Uterus (tissue), 4 donors: ENCODE results near the gene IL1RAPL2. TPM values are rescaled to one million over a fixed set of nuclear protein-coding genes. Genes with fewer than 3 reads are reported as not detected.

ENCODE experiments used
- DNase-seq, 2 donors: peaks; one replicate each; pipeline ENCODE4 v3.0.0-alpha.2; 2019 to 2020
- H3K27ac ChIP-seq, 2 donors: fragments of 200-600 bp; sonication (generic); 1 replicate in 1 of 2; 2 replicates in 1 of 2; pipeline ENCODE4 v1.5.1; 2016 to 2018
- H3K27me3 ChIP-seq, 2 donors: fragments of 200-600 bp; sonication (generic); one replicate each; pipeline ENCODE4 v1.5.1; 2018 to 2019; ENCODE audit warnings: control low read depth in 1 of 2
- H3K36me3 ChIP-seq, 2 donors: fragments of 200-600 bp; sonication (generic); one replicate each; pipeline ENCODE4 v1.5.1; 2019; ENCODE audit warnings: control low read depth in 1 of 2
- H3K4me1 ChIP-seq, 2 donors: fragments of 200-600 bp; sonication (generic); one replicate each; pipeline ENCODE4 v1.5.1; 2018 to 2019; ENCODE audit warnings: control low read depth in 1 of 2
- H3K4me3 ChIP-seq, 2 donors: fragments of 200-600 bp; sonication (generic); 1 replicate in 1 of 2; 2 replicates in 1 of 2; pipeline ENCODE4 v1.5.1; 2018 to 2019; ENCODE audit warnings: mild to moderate bottlenecking in 1 of 2
- H3K9me3 ChIP-seq, 2 donors: fragments of 200-600 bp; sonication (generic); one replicate each; pipeline ENCODE4 v1.5.1; 2019; ENCODE audit warnings: control low read depth in 1 of 2
- POLR2A ChIP-seq, 2 donors: fragments of 450-650 bp; IDR thresholded peaks; one replicate each; pipeline ENCODE4 v1.6.1; 2016; ENCODE audit warnings: antibody characterized with exemption in 2 of 2, mild to moderate bottlenecking in 1 of 2, moderate library complexity in 1 of 2
- intact Hi-C: fragments of 100-400 bp; cut with DNase I; formaldehyde crosslinking; loops from one replicate; pipeline ENCODE4 v1.15.1; 2023; ENCODE audit warnings: low total_unique reads
- total RNA-seq, 4 donors: library from RNA; depleted of rRNA in 3 of 4; stranded (reverse); fragments of >200 nt in 3 of 4; gene quantifications; one replicate each; pipeline versions ENCODE4 v1.1.0 to v1.2.4, GENCODE V29; 2014 to 2023
- TF ChIP-seq, protein P1 (sequence below), 4 experiments: fragments of 200-600 bp in 2 of 4; fragments of 450-650 bp in 2 of 4; sonication (generic) in 2 of 4; IDR thresholded peaks; one replicate each; pipeline ENCODE4 v1.5.1; 2016 to 2019; ENCODE audit warnings: antibody characterized with exemption in 4 of 4, mild to moderate bottlenecking in 2 of 4, moderate library complexity in 1 of 4
- donor health status: DM: yes; HTN: yes; CAD: no.

Gene IL1RAPL2
- total RNA-seq, 4 donors from 2014 or later: 2.1 TPM; not detected in 3

DNA sequence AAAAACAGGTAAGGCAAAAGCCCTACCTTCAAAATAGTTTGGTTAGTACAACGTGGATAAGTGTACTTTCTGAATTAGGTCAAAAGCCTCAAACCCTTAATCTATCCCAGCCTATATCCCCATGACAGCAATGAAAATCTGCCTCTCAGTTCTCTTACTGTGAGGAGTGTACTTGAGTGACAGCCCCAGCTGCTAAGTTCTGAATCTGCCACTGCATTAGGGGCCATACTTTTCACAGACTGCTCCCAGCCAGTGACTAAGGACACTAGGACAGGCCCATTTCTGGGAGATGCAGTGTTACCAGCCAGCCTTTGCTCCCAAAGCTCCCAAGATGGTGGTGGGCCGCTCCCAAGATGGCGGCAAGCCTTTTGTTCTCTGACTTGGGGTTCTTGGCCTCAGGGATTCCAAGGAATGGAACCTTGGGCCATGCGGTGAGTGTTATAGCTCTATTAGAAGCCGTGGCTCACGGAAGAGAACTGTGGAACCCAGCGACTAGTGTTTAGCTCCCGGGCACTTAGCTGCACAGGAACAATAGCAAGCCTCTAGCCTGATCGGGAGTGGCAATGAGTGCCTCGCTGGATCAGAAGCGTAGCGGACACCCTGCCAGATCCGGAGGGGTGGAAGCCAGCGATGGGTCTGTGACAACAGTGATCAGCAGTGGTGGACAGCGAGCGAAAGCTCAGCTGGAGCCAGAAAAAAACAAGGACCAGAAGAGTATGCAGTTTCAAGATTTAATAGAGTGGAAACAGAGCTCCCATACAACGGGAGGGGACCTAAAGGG, 1080.8 kb downstream of the IL1RAPL2 start:
- no peaks in the 10 kb centered on the region for H3K9me3 ChIP-seq
- no peak overlapping the region for H3K4me3 ChIP-seq
- H3K27ac ChIP-seq: no peak overlapping the region
- intact Hi-C loops: no loop called here
- H3K27me3 ChIP-seq: no peaks in the 10 kb centered on the region
- H3K36me3 ChIP-seq: no peaks in the 10 kb centered on the region
- no peak for DNase-seq
- TF ChIP-seq, protein P1, sequence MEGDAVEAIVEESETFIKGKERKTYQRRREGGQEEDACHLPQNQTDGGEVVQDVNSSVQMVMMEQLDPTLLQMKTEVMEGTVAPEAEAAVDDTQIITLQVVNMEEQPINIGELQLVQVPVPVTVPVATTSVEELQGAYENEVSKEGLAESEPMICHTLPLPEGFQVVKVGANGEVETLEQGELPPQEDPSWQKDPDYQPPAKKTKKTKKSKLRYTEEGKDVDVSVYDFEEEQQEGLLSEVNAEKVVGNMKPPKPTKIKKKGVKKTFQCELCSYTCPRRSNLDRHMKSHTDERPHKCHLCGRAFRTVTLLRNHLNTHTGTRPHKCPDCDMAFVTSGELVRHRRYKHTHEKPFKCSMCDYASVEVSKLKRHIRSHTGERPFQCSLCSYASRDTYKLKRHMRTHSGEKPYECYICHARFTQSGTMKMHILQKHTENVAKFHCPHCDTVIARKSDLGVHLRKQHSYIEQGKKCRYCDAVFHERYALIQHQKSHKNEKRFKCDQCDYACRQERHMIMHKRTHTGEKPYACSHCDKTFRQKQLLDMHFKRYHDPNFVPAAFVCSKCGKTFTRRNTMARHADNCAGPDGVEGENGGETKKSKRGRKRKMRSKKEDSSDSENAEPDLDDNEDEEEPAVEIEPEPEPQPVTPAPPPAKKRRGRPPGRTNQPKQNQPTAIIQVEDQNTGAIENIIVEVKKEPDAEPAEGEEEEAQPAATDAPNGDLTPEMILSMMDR (IDR thresholded peaks at IDR 0.05): no peak
- no peak for TF ChIP-seq POLR2A (IDR thresholded peaks at IDR 0.05)
- H3K4me1 ChIP-seq: no peaks in the 10 kb centered on the region

DNA sequence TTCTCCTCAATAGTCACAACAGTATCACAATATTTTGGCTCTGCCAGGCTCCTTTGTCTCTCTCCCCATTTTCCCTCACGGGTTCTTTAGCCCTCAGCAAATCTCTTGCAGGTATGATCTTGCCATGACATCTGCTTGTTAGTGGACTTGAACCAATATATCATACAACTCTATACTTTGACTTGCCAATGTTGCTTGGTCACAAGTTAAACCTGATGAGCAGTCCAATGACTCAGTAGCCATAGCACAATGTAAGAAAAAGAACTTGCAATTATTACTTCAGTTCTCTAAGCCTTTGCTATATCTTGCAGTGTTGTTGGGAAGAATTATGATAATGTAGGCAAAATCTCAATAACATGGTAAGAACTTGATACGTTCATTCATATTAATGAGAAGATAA, 1081.8 kb downstream of the IL1RAPL2 start:
- TF ChIP-seq POLR2A (IDR thresholded peaks at IDR 0.05): no peak
- TF ChIP-seq, protein P1 (IDR thresholded peaks at IDR 0.05): no peak
- no peak overlapping the region for H3K27ac ChIP-seq

DNA sequence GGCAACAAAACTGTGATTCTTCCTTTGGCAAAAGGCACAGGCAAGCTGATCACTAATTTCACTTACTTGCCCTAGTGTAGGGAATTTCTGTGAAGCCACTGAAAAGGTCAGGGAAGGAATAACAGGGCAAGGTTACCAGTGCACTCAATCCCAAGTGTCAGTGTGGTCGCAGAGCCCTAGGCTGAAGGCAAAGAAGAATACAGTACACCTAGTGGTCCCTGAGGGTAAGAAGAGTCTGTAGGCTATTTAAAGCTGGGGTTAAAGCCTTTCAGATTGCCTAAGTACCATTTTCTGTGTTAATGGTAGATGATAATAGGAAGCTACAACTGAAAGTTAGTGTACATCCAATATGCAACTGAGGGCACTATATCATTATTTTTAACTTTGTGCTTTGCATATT, 1082.7 kb downstream of the IL1RAPL2 start:
- Histone ChIP-seq H3K36me3 (no peaks in the 10 kb centered on the region), H3K4me3 (no peak overlapping the region), H3K27me3 (peaks cover 0 to 4% of the 10 kb centered on the region in 2 donors), H3K9me3 (no peaks in the 10 kb centered on the region), H3K4me1 (no peaks in the 10 kb centered on the region), H3K27ac (no peak overlapping the region)
- TF ChIP-seq, protein P1 (IDR thresholded peaks at IDR 0.05): no peak
- no peak for TF ChIP-seq POLR2A (IDR thresholded peaks at IDR 0.05)
- no peak for DNase-seq
- intact Hi-C loops: no loop called here

More for the DNA sequence above, 1081.8 kb downstream of the IL1RAPL2 start:
- H3K27me3 ChIP-seq: no peaks in the 10 kb centered on the region
- no peak for DNase-seq
- intact Hi-C loops: no loop called here
- no peaks in the 10 kb centered on the region for H3K36me3 ChIP-seq
- no peaks in the 10 kb centered on the region for H3K9me3 ChIP-seq
- no peaks in the 10 kb centered on the region for H3K4me1 ChIP-seq
- H3K4me3 ChIP-seq: no peak overlapping the region

DNA sequence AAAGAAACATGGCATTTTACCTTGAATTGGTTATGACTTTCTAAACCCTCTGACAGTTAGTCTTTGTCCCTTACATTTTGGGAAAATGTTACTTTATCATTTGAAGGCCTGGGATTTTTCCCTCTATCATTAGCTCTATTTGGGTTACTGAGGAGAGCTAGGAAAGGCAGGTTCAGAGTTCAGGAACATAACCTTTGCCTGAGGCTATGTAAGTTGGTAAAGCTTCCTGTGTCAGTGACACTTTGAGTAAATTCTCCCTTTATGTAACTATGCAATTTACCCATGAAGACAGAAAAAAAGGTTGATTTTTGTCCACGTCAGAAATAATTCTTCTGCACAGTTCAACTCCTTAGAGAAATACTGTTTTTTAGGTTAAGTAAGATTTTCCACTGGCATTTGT, 1084.6 kb downstream of the IL1RAPL2 start:
- intact Hi-C loops: no loop called here

DNA sequence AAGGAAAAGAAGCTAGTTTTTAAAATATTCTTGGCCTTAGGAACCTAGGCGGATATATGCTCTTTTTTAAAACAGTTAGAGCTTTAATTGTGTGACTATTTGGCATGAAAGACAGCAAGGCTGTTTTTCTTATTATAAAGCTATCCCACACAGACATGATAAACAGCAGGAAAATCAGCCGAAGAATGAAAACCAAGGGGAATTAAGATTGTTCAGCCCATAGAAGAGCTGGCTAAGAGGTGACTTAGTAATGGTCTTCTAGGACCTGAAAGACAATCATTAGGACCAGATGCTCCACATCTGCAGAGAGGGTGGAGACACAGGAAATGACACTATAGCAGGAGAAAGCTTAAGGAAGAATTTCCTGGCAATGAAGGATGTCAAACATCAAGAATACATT, 1085.0 kb downstream of the IL1RAPL2 start:
- H3K27me3 ChIP-seq: peaks cover 0 to 4% of the 10 kb centered on the region in 2 donors
- H3K4me3 ChIP-seq: no peak overlapping the region
- no peak overlapping the region for H3K27ac ChIP-seq
- TF ChIP-seq, protein P1 (IDR thresholded peaks at IDR 0.05): no peak
- TF ChIP-seq POLR2A (IDR thresholded peaks at IDR 0.05): no peak
- no peaks in the 10 kb centered on the region for H3K36me3 ChIP-seq
- intact Hi-C loops: no loop called here
- DNase-seq: no peak
- no peaks in the 10 kb centered on the region for H3K9me3 ChIP-seq
- no peaks in the 10 kb centered on the region for H3K4me1 ChIP-seq

More for the DNA sequence above, 1084.6 kb downstream of the IL1RAPL2 start:
- peaks cover 0 to 4% of the 10 kb centered on the region in 2 donors for H3K27me3 ChIP-seq
- H3K4me3 ChIP-seq: no peak overlapping the region
- no peak for TF ChIP-seq POLR2A (IDR thresholded peaks at IDR 0.05)
- TF ChIP-seq, protein P1 (IDR thresholded peaks at IDR 0.05): no peak
- no peaks in the 10 kb centered on the region for H3K9me3 ChIP-seq
- no peak overlapping the region for H3K27ac ChIP-seq
- no peak for DNase-seq
- no peaks in the 10 kb centered on the region for H3K4me1 ChIP-seq
- H3K36me3 ChIP-seq: no peaks in the 10 kb centered on the region
